GM19351 (cell line): ENCODE results near the gene ADCY5.

Experiments used
- ATAC-seq: cut with Tn5 transposase; IDR thresholded peaks from one replicate; pipeline ENCODE4 v1.9.1; 2021; ENCODE audit warnings: mild to moderate bottlenecking, moderate library complexity; ENCODE audit not compliant: unreplicated experiment

The ADCY5 gene

DNA sequence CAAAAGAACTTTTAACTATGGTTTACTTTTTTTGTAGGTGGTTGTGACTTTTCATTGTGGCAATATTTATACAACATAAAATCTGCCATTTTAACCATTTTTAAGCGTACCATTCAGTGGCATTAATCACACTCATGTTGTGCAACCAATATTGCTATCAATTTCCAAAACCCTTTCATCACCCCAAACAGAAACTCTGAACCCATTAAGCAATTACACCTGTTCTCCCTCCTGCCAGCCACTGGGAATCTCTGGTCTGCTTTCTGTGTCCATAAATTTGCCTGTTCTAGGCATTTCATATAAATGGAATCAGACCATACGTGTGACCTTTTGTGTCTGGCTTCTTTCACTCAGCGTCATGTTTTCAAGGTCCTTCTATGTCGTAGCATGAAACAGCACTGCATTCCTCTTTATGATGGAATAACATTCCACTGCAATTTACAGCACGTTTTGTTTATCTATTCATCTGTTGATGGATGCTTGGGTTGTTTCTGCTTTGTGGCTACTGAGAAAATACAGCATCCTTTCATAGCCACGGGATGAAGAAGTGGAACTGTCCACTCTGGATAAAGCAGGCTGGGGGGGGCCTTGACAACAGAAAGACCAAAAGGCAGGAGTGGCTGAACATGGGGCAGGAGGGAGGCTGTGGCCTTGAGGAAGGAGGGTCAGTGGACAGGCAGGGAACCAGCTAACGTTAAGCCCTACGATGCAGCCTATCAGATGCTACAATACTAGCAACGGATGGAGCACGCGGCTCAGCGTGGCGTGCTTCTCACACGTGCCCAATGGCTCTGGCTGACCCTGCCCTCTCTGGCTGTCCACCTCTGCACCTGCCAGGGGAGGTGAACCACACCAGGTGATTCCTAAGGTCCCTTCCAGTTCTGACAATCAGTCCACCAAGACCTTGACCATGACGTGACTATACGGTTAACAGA lies 136.3 kb downstream of the ADCY5 start:
- ATAC-seq: no peak

DNA sequence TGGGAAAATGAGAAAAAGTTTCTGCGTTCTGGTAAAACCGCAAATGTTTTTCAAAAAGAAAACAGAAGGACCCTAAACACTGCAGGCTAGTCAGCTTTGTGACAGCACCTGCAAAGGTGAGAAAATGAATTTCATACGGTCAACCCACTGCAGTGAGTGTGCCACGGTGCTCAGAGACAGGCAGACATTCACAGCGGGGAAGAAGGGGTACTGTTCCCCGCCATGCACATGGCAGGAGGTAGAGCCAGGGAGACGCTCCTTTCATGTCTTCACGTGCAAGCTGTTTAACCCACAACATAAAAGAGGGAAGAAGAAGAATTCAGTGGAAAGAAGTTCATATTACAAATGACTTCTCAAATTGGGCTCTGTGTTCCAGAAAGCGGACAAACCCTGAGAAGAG lies 137.7 kb downstream of the ADCY5 start:
- no peak for ATAC-seq

DNA sequence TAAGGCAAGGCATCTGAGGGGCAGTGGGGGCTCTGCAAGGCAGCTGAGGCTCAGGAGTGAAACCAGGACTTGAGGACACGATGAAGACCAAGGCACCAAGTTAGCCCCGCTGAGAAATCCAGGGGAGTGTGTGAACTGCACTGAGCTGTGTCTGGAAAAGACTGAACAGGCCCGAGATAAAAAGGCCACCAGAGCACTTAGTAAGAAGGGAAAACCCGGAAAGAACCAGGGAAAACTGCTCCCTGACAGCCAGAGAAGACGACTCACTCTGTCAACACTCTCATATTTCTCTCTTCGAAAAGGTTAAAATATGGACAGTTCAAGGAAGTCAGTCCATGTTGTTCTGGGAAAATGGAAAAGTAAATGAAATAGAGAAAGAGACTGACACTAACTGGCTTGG lies 138.1 kb downstream of the ADCY5 start:
- ATAC-seq: no peak

DNA sequence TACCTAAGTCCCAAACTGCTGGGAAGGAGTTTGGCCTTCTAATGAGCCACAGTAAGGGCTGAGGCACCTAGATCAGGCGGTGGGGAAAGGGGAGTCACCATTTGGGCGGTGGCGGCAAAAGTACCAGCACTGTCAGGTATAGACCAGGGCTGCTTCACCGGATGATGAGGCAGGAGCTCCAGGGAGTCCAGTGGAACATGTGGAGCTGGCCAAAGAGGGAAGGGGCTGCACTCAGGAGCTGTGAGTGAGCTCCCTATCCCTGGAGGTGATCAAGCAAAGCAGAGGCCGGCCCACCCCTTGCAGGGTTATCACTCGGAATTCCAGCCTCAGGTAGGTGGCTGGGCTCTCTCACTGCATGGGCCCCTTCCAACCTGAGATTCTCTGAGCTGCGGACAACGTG lies 138.7 kb downstream of the ADCY5 start:
- ATAC-seq: no peak

DNA sequence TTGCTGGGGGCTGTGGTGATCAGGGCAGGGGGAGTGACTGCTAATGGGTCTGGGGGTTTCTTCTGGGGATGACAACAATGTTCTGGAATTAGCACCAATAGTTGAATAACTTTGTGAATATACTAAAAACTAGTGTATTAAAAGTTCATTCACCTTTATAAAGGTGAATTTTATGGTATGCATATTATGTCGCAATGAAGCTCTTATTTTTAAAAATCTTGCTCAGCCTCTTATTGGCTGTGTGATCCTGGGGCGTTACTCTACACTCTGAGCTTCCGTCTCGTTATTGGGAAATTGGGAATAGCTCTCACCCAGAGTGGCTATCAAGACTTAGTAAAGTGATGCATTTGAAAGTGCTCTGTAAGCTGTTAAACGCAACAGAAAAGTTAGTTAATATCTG lies 141.8 kb downstream of the ADCY5 start:
- no peak for ATAC-seq

DNA sequence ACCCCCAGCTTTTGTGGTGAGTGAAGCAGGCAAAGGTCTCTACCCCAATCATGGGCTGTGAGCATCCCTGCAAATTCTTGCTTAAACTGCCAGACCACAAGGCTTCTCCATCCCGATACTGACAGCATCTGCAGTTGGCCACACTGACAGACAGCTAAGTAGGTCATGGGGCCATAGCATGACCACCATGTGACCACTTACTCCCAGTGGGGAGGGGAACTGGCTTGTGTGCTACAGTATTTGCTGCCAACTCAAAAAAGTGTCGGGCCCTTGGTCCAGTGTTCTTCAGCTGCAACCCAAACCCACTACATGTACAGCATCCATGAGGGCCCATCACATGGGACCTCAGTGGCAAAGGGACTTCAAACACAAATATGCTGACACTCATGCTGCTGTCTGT lies 143.7 kb downstream of the ADCY5 start:
- no peak for ATAC-seq

DNA sequence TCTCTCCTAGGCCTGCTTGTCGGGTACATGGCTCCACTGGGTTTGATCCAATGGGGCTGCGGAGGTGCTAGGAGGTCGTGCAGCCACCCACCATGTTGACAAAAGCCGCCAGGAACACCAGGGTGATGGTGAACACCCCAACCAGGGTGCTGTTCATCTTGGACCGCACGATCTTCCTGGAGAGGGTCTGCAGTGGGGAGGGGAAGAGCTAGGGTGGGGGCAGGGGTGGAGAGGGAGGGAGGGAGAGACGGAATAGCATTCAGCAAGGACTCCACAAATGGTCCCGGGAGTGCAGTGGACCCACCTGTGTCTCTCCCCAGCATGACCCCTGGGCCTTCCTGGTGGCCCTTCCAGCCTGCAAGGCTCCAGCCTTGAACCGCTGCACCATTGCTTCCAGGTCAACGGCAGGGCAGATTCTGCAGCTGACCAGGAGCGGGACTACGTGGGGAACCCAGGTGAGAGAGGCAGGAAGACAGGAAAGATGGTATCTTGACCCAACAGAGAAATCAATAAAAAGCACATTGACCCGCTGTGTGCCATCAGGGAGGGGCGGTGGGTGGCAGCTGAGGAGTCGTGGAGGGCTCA lies 144.8 kb downstream of the ADCY5 start:
- ATAC-seq: no peak

DNA sequence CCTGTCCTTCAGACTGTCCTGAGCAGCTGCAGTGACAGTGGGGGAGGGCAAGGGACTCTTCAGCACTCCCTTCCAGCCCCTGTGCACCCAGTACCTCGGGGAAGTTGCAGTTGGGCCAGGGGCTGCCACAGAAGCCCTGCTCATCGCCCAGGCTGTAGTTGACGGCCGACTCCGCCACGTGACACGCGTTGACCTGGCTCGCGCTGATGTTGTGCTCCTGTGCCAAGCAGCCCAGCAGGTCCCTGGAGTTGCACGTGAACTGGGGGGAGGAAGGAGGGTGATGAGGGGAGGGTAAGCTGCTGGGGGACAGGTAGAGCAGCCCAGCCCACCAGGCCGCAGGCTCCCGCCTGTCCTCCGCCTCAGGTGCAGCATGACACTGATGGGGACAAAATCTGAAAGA lies 145.9 kb downstream of the ADCY5 start:
- no peak for ATAC-seq

DNA sequence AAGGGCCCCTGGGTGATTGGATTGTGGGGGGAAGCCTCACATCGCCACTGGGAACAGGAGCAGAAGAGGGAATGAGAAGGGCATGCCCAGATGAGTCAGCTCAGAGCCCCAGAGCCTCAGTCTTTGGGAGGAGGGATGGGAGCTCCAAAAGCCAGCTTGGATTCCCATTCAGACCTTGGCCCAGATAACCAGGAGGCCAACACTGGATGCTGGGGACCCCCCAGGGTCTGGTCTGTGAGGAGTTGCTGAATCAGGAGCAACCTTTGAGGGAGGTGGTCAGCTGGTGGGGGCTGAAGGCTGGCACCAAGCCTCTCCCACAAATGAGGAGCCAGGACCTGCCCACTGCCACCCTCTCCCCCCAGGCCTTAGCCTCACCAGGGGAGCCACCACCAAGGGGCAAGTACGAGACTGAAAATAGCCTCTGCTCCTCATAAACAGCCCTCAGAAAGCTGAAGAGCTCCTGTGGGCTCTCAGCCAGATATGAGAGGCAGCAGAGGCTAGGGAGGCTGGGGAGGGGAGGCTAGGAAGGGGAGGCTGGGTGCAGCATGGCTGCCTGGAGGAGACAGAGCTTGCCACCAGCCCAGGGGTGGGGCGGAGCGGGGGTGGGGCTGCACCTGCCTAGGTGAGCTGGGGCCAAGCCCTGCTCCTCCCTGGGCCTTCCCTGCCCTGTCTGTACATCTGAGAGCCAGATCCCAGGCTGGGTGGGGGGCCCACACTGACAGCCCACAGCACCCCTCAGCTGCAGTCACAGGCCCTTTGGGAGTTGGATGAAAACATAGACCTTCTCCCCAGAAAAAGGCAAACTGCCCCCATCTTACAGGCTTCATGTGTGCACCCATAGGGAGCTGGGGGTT lies 147.3 kb downstream of the ADCY5 start:
- no peak for ATAC-seq

DNA sequence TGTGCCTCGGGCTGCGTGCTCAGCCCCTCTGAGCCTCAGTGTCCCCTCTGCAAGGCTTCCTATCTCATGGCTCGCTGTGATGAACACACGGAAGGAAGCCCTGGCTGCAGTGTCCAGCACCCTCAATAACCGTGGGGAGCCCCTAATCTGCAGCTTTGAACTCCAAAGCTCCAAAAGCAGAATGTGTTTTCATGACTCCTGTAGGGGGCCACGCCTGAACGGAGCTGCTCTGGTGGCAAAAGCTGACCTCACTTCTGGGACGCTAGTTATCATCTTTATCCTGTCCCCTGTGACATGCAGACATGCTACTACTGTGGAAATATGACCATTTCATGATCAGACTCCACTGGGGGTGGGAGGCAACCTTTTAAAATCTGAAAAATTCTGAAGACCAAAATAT lies 148.3 kb downstream of the ADCY5 start:
- no peak for ATAC-seq

DNA sequence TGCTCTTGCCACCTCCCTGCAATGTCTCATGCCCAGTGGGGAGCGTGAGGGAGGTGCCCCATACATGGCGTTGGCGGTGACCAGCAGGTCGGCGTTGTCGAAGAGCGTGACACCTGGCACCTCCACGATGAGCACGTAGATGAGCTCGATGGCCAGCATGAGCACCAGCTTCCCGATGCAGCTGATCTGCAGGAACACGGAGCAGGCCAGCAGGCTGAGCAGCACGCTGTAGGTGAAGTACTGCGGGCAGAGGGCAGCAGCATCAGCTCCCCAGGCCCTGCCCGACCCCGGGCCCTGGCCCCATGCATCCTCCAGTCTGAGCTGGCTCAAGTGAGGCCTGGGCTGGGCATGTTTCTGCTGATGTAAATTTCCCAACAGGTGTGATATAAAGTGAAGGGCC lies 148.8 kb downstream of the ADCY5 start:
- ATAC-seq: no peak

DNA sequence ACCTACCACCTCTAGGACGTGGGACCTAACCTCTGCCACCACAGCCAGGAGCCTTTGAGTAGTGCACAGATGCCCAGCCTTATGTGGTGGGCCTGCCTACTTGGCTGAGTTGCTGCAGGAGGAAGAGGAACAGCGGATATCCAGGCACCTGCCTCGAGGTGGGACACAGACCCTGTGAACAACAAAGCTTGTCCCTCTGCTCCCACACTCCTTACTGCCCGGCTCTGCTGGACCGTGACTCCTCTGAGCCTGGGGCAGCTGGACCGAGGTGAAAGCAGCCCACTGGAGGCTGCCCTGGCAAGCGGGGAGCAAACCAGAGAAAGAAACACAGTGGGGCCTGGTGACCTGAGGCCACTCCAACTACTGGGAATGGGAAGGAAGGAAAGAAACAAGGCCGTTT lies 149.3 kb downstream of the ADCY5 start:
- no peak for ATAC-seq

DNA sequence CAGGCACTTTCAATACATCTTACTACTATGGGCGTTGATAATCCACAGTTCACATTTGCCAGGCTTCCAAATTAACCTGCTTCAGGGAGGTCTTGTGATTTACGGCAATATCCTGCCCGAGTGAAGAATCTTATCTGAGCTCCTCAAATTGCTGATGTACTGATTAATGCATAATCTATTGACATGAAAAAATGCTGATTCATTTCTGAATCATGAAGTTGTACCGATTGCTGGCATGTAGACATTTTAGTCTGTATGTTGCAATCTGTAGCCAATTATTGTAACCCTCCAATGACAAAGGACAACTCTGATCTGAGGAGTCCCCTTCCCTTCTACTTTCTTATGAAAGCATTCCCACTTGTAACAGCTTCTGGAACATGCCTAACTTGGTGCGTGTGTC lies 150.0 kb downstream of the ADCY5 start:
- ATAC-seq: no peak

DNA sequence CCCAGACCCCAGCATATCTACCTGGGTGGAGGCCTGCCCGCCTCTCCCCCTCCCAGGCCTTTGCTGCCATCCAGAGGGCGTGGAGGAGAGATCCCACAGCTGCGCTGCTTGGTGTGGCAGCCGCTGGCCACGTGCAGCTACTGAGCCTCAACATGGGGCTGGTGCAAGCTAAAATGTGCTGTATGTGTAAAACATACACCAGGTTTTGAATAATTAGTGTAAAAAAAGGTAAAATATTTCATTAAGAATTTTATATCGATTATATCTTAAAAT lies 151.3 kb downstream of the ADCY5 start:
- no peak for ATAC-seq

DNA sequence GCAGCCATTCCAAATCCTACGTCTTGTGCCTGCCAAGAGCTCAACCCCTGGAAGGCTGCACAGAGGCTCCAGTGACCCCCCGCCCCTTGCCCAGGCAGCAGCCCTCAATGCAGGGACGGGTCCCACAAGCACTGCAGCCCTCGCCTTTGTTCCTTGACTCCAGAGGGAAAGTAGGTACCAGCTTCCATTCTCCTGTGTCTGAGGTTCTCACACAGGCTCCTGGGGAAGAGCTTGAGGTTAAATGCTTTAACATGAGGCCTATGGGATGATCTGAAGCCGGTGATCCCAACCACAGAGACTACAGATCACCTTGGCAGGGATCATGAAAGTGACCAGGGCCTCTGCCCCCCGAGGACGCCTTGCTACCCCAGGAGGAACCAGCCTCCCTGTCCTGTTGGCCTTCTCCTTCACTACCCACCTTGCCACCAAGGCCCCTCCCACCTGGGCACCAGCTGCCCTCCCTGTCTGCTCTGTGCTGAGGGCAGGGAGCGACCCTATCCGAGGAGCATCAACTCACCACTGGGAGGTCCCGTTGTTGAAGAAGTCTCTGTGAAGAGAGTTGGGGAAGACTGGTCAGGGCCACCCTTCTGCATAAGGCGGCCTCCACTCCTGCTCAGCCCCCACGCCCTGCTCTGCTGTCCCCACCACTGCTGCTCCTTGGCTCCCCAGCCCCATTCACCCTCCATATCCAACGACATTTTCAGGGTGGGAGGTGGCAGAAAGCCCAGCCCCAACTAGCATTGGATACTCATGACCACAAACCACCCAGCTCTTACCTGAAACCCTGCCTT lies 151.9 kb downstream of the ADCY5 start:
- no peak for ATAC-seq

DNA sequence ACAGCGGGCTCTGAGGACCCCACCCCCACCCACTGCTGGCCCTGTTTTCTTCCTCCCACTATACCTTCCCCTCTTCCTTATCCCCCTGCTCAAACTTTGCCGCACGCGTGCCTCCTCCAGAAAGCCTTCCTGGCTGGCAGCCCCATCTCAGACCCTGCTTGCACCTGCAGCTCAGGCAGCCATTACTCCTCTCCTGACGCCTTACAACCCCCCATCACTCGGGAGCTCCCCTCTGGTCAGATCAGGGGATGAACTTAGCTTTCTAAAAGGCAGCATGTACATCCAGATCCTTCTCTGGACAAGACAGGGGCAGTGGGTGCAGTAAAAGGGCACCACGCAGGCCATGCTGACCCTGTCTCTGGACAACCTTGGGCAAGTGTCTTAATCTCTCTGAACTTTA lies 152.6 kb downstream of the ADCY5 start:
- ATAC-seq: no peak

DNA sequence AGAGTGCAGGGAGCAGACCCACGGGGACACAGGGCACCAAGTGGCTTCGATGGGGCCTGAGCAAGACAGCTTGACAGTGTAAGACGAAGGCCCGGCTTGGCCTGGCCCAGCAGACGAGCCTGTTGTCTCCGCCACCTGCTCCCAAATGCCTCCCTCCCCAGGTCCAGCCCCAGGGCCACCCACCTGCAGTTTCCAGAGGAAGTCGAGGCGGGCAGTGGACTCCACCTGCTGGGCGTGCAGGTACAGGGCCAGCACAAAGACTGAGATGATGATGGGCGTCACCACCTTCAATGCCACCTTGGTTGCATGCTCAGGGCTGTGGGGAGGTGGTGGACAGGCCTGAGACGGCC lies 153.0 kb downstream of the ADCY5 start:
- no peak for ATAC-seq

DNA sequence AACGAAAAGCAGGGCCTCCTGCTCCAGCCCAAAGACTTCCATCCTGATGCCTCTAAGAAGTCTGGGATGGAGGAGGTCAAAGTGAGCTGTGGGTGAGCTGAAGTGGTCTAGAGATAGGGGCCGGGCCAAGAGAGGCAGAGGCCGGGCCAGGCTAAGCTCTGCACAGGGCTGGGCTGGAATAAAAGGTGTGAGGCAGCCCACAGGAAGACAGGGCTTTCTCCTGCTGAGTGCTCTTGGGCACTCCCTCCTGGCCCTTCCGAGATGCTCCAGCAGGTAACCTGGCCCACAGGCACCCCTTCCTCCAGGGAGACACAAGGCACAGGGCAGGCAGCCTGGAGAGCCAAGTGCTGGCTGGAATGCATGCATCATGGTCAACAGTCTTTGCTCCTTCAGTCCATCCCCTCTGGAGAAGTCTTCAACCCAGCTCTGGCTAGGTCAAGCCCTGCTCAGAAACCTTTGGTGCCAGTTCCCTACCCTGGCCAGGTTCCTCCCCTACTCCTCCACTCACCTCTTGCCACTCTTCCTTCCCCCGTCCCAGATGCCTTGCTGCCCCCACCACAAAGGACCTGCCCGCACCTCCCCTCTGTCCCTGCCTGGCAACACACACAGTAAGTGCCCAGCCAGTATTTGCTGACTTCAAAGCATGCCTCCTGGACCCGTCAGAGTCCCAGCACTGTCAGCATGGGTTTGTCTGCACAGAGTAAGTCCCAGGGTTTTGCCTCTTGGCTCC lies 153.6 kb downstream of the ADCY5 start:
- no peak for ATAC-seq

DNA sequence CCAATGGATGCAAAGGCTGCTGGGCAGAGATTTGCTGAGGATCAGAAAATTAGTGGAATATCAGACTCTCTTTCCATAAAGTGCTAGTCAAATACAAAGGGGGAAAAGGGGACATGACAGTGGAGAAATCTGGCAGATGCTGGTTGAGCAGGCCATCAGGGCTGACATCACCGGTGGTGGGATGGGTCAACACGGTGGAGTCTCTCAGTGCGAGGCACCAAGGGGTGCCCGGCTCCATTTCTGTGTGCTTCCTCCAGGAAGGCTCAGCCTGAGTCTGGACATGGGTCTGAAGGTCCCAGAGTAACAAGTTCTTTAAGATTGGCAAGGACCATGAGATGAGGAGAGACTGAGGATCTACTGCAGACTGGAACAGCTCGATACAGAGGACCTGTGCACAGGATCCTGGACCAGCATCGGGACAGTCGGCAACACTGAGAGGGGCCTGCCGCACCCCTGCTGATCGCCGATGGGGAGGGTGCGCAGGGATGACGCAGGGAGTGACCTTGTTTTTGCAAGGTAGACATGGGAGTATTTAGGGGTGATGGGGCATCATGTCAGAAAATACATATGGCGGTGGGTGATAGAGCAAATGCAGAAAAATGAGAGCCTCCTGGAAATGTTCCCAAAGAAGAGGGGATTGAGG lies 154.5 kb downstream of the ADCY5 start:
- ATAC-seq: no peak
